Stomach (tissue), 9 donors: Measurements from ENCODE around the gene PDS5A. TPM values are rescaled to one million over a fixed set of nuclear protein-coding genes. Genes with fewer than 3 reads are reported as not detected.
"Not testable (repeated sequence)": the region's sequence is repeated elsewhere in the genome, so short reads cannot be mapped to it uniquely, and the experiment has no call there.

Experiments
- DNase-seq, 2 donors: peaks; one replicate each; pipeline versions ENCODE4 v3.0.0 to v3.0.0-alpha.2; 2013 to 2019
- H3K27ac ChIP-seq, 5 donors: fragments of 200-600 bp in 4 of 5; sonication (generic) in 4 of 5; one replicate each; pipeline ENCODE4 v1.5.1; 2013 to 2019; ENCODE audit warnings: mild to moderate bottlenecking in 1 of 5, moderate library complexity in 1 of 5
- H3K27me3 ChIP-seq, 3 donors: fragments of 200-600 bp; sonication (generic); one replicate each; pipeline ENCODE4 v1.5.1; 2017 to 2019; ENCODE audit warnings: mixed run types in 1 of 3
- H3K36me3 ChIP-seq, 4 donors: fragments of 200-600 bp; sonication (generic); 1 replicate in 3 of 4; 2 replicates in 1 of 4; pipeline ENCODE4 v1.5.1; 2016 to 2019
- H3K4me1 ChIP-seq, 4 donors: fragments of 200-600 bp; sonication (generic); one replicate each; pipeline ENCODE4 v1.5.1; 2016 to 2019
- H3K4me3 ChIP-seq, 4 donors: fragments of 200-600 bp; sonication (generic) in 3 of 4; one replicate each; pipeline ENCODE4 v1.5.1; 2016 to 2019; ENCODE audit warnings: mild to moderate bottlenecking in 1 of 4
- H3K9me3 ChIP-seq, 4 donors: fragments of 200-600 bp; sonication (generic); one replicate each; pipeline ENCODE4 v1.5.1; 2016 to 2019
- CTCF ChIP-seq, 7 experiments: fragments of 450-650 bp in 4 of 7; fragments of 200-600 bp in 3 of 7; sonication (generic) in 3 of 7; IDR thresholded peaks; one replicate each; pipeline ENCODE4 v1.5.1; 2016 to 2019; ENCODE audit warnings: antibody characterized with exemption in 7 of 7, control low read depth in 2 of 7, mild to moderate bottlenecking in 1 of 7
- EP300 ChIP-seq: sonication (generic); formaldehyde crosslinking; IDR thresholded peaks from one replicate; pipeline ENCODE4 v1.6.1; 2017; ENCODE audit warnings: antibody characterized with exemption
- POLR2A ChIP-seq, 4 donors: fragments of 450-650 bp; IDR thresholded peaks; one replicate each; pipeline ENCODE4 v1.6.1; 2016; ENCODE audit warnings: antibody characterized with exemption in 4 of 4, control low read depth in 2 of 4, mild to moderate bottlenecking in 1 of 4, moderate library complexity in 1 of 4
- POLR2AphosphoS5 ChIP-seq, 3 donors: sonication (generic); formaldehyde crosslinking; IDR thresholded peaks; one replicate each; pipeline ENCODE4 v1.6.1; 2016; ENCODE audit warnings: antibody characterized with exemption in 3 of 3
- WGBS, 5 donors: extraction: QIAGEN DNeasy Blood & Tissue Kit in 3 of 5; methylation state at CpG; one replicate each; pipeline versions ENCODE4 v1.1.5 to v1.1.7; 2013 to 2018; 5-methylcytosine and 5-hydroxymethylcytosine counted together
- intact Hi-C: fragments of 100-400 bp; cut with DNase I; formaldehyde crosslinking; loops from one replicate; pipeline ENCODE4 v1.15.1; 2023; ENCODE audit warnings: low total_unique reads
- polyA plus RNA-seq, 3 donors: library from polyadenylated mRNA; stranded (reverse); fragments of 200-250 nt; gene quantifications; one replicate each; pipeline ENCODE4 v1.2.3, GENCODE V29; 2013
- small RNA-seq, 4 donors: library from RNA; depleted of rRNA; stranded (forward); fragments of <200 nt; gene quantifications; one replicate each; pipeline ENCODE3, GENCODE V24; 2016
- total RNA-seq, 5 donors: library from RNA; depleted of rRNA; stranded (reverse); fragments of >200 nt; gene quantifications; one replicate each; pipeline versions ENCODE4 v1.1.0 to v1.2.3, GENCODE V29; 2014 to 2016
- donor health status: healthy with polysubstance abuse.
- donor health status: Bipolar disorder and iron deficiency.
- donor health status: healthy.

Gene PDS5A
- total and polyA plus RNA-seq, 8 donors: 14.7 to 117 (median 82.4) TPM

GRCh38 chr4:39792128-39792527 is 185.6 kb downstream of the PDS5A start:
- WGBS, 5 donors: 85 to 89% (median 88%) methylated on average over 5 of the region's 5 CpGs
- Histone ChIP-seq H3K4me1 (no peaks in the 10 kb centered on the region), H3K4me3 (no peak overlapping the region), H3K27ac (no peak overlapping the region), H3K36me3 (no peaks in the 10 kb centered on the region), H3K27me3 (no peaks in the 10 kb centered on the region), H3K9me3 (no peaks in the 10 kb centered on the region)
- intact Hi-C loops: no loop called here
- no peak for DNase-seq
- no peak for TF ChIP-seq POLR2AphosphoS5 (IDR thresholded peaks at IDR 0.05)
- no peak for TF ChIP-seq POLR2A (IDR thresholded peaks at IDR 0.05)
- no peak for TF ChIP-seq CTCF (IDR thresholded peaks at IDR 0.05)
- no peak for TF ChIP-seq EP300

GRCh38 chr4:39786838-39787237 is 190.9 kb downstream of the PDS5A start:
- Histone ChIP-seq H3K4me3 (no peak overlapping the region), H3K4me1 (no peaks in the 10 kb centered on the region), H3K27me3 (no peaks in the 10 kb centered on the region), H3K9me3 (no peaks in the 10 kb centered on the region), H3K36me3 (peaks cover 0 to 6% (median 0%) of the 10 kb centered on the region in 4 donors), H3K27ac (no peak overlapping the region)
- TF ChIP-seq EP300 (no peak), CTCF (IDR thresholded peaks at IDR 0.05) (no peak), POLR2AphosphoS5 (IDR thresholded peaks at IDR 0.05) (no peak)
- WGBS, 5 donors: 78 to 88% (median 84%) methylated on average over 4 of the region's 4 CpGs
- DNase-seq: no peak
- intact Hi-C loops: no loop called here

GRCh38 chr4:39785083-39785482 is 192.6 kb downstream of the PDS5A start:
- Histone ChIP-seq H3K9me3 (no peaks in the 10 kb centered on the region), H3K27ac (no peak overlapping the region), H3K36me3 (peaks cover 0 to 12% (median 5%) of the 10 kb centered on the region in 4 donors), H3K4me3 (no peak overlapping the region), H3K27me3 (no peaks in the 10 kb centered on the region), H3K4me1 (no peaks in the 10 kb centered on the region)
- DNase-seq: no peak
- 24 to 50% (median 48%) methylated on average over 1 of the region's 1 CpG for WGBS, 5 donors
- TF ChIP-seq EP300: no peak
- no peak for TF ChIP-seq CTCF (IDR thresholded peaks at IDR 0.05)
- TF ChIP-seq POLR2AphosphoS5 (IDR thresholded peaks at IDR 0.05): no peak
- no peak for TF ChIP-seq POLR2A (IDR thresholded peaks at IDR 0.05)
- intact Hi-C loops: no loop called here

GRCh38 chr4:39781988-39782387 is 195.7 kb downstream of the PDS5A start:
- WGBS, 5 donors: 75 to 96% (median 83%) methylated on average over 2 of the region's 2 CpGs
- H3K9me3 ChIP-seq, H3K4me1 ChIP-seq, H3K27ac ChIP-seq, DNase-seq, H3K27me3 ChIP-seq, H3K4me3 ChIP-seq, intact Hi-C loops: not testable (repeated sequence)
- H3K36me3 ChIP-seq: peaks cover 3 to 42% (median 34%) of the 10 kb centered on the region in 4 donors

Small RNA genes lying within 50 kb of the gene (small RNA-seq; reads per million reads assigned to genes)
- gene RNA5SP159: 0 reads per million in 4 donors

Other genes with a start within 250 kb of the PDS5A start
- 10 to 100 TPM in 3 of 5 donors, 1 to 10 TPM in 2; 3.1 to 41.5 (median 18.4) TPM for gene N4BP2, start 78.9 kb upstream of the PDS5A start, total RNA-seq
- gene N4BP2, start 78.9 kb upstream of the PDS5A start, polyA plus RNA-seq: 1 to 10 TPM in 2 of 3 donors, under 1 TPM in 1; 0.73 to 2.0 (median 1.4) TPM
- gene RHOH, start 219.1 kb upstream of the PDS5A start, total RNA-seq: 1 to 10 TPM; 1.3 to 4.8 (median 3.9) TPM
- 1 to 10 TPM; 3.2 to 7.5 (median 5.4) TPM for gene RHOH, start 219.1 kb upstream of the PDS5A start, polyA plus RNA-seq